ENCODE results near the gene SLC35E4.
"Not testable (repeated sequence)": the region's sequence is repeated elsewhere in the genome, so short reads cannot be mapped to it uniquely, and the experiment has no call there.

SLC35E4 gene

DNA sequence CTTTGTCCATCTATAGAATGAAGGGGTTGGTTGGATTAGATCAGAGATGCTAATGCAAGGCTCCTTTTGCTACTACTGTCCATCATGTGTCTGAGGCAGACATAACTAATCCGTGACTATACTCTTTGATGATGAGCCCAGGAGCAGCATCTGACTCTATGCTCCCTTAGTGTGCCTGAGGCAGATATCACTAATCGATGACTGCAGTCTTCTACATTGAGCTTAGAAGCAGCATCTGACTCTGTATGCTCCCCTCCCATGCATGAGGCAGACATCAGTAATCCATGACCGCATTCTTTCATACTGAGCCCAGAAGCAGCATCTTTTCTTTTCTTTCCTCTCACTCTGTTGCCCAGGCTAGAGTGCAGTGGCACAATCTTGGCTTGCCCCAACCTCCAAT is 24.4 kb upstream of the SLC35E4 start:
- DNase-seq (ENCODE audit: low read depth in 2 of 2), result no peak

DNA sequence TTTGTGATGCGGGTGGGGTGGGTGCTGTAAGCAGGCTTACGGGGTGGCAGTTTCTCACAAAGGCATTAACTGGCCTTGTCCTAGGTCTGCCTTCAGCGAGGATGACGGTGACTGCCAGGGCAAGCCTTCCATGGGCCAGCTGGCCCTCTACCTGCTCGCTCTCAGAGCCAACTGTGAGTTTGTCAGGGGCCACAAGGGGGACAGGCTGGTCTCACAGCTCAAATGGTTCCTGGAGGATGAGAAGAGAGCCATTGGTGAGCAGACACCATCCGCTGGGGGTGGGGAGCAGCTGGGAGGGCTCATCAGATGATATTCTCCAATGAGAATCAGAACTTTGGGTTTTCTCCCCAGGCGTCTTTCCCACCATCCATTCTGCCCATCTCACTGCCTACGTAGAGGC is 22.8 kb upstream of the SLC35E4 start:
- no peak for DNase-seq (ENCODE audit: low read depth in 2 of 2)

DNA sequence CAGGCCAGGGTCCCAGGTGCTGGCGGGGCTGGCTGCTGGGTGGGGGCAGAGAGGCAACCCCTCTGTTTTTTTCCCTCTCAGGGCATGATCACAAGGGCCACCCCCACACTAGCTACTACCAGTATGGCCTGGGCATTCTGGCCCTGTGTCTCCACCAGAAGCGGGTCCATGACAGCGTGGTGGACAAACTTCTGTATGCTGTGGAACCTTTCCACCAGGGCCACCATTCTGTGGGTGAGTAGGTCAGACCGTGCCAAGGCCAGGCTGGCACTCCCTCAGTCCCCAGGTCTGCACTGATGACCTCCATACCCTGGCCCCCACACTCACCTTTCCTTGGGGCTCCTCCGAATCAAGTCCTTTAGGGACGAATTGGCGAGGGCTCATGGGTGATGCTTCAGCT is 21.3 kb upstream of the SLC35E4 start:
- no peak for DNase-seq (ENCODE audit: low read depth in 2 of 2)

DNA sequence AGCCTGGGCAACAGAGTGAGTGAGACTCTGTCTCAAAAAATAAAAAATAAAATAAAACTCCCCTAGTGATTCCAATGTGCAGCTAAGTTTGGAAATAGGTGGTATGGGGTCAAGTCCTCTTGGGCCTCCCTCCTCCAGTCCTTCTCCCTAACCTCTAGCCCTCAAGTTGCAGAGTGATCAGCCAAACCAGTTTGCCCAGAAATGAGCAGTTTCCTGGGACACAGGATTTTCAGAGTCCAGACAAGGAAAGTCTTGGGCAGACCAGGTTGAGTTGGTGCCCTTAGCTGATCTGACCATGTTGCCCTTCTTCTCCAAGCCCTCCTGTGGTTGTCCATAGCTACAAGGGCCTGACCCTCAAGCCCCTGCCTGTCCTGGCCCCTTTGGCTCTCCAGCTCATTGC is 20.7 kb upstream of the SLC35E4 start:
- no peak for DNase-seq (ENCODE audit: low read depth in 2 of 2)

GRCh38 chr22:30615543-30615954 is 20.0 kb upstream of the SLC35E4 start:
- no peak for DNase-seq (ENCODE audit: low read depth in 2 of 2)

GRCh38 chr22:30617819-30618218 is 17.8 kb upstream of the SLC35E4 start:
- DNase-seq (ENCODE audit: low read depth in 2 of 2), result no peak

DNA sequence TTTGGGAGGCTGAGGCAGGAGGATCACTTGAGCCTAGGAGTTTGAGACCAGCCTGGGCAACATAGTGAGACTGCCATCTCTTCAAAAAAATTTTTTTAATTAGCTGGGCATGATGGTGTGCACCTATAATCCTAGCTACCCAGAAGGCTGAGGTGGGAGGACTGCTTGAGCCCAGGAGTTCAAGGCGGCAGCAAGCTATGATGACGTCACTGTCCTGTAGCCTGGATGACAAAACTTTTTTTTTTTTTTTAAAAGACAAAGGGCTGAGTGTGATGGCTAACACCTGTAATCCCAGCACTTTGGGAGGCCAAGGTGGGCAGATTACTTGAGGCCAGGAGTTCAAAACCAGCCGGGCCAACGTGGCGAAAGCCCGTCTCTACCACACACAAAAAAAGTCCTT is 15.7 kb upstream of the SLC35E4 start:
- DNase-seq (ENCODE audit: low read depth in 2 of 2), result not testable (repeated sequence)

- no peak for DNase-seq (ENCODE audit: low read depth in 2 of 2)
Measured at GRCh38 chr22:30626413-30626812, 9.2 kb upstream of the SLC35E4 start.

- DNase-seq (ENCODE audit: low read depth in 2 of 2), result no peak
Measured at GRCh38 chr22:30627471-30627870, 8.1 kb upstream of the SLC35E4 start.

DNA sequence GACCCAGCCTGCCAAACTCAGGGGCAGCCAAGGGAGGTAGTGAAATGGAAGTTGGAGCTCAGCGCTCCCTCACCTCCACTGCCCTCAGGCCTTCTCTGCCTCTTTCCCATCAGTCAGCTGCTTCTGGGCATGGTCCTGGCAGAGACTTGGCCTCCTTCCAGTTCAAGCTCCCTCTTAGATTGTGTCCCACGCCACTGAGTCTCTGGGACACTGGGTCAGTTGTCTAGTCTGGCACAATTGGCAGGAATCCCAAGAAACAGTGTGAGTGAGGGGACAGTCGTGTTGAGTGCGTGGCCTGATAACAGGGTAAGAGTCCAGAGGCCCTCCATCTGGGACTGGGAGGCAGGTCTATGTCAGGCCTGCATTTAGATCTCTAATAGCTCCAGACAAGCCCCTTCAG is 7.1 kb upstream of the SLC35E4 start:
- no peak for DNase-seq (ENCODE audit: low read depth in 2 of 2)

GRCh38 chr22:30631469-30631868 is 4.1 kb upstream of the SLC35E4 start:
- DNase-seq (ENCODE audit: low read depth in 2 of 2), result not testable (repeated sequence)

DNA sequence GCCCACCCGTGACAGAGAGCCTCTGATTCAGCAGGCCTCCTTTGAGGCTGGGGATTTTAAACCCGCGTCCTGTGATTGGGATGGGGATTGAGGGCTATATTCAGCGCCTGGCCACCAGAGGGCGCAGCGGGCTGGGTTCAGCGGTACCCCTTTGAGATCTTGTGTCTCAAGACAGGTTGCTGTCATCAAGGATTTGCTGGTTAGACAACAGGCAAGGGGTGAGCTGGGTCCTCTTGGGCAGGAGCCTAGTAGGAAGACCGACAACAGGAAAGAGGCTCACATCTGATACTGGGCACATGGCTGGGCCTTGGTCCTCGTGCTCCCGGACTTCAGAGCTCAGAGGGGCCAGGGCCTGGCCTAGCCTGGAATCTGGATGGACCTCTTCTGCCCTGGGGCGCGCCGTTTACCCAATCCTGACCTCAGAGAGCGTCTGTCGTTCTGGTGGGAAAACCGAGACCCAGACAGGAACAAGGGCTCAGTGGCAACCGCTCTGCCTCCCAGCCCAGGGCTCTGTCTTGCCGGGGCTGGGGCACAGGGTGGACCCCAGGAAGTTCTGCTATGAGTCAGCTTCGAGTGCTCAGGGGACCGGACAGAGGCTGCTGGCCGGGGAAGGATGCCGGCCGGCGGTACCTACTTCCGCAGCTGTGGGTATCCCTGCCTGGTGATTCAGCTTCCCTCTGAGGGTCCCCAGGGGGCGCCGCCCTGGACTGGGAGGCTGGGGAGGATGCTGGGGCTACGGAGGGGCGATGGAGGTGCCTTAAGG is 929 bp upstream of the SLC35E4 start:
- DNase-seq (ENCODE audit: low read depth in 2 of 2), result peak; percentile 88 to 91

DNA sequence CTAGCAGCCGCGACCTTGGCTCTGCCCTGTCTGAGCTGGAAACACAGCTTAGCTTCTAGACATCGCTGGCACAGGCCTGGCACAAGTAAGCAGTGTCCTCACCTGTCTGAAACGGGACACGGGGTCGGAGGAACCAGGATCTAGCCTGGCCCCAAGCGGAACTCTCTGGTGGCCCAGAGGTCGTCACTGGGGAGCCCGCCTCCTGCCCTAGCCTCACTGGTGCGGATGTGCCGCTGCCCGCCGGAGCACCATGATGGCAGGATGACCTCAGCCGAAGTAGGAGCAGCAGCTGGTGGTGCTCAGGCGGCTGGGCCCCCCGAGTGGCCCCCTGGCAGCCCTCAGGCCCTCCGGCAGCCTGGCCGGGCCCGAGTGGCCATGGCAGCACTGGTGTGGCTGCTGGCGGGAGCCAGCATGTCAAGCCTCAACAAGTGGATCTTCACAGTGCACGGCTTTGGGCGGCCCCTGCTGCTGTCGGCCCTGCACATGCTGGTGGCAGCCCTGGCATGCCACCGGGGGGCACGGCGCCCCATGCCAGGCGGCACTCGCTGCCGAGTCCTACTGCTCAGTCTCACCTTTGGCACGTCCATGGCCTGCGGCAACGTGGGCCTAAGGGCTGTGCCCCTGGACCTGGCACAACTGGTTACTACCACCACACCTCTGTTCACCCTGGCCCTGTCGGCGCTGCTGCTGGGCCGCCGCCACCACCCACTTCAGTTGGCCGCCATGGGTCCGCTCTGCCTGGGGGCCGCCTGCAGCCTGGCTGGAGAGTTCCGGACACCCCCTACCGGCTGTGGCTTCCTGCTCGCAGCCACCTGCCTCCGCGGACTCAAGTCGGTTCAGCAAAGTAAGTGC is 871 bp downstream of the SLC35E4 start:
- DNase-seq (ENCODE audit: low read depth in 2 of 2), result no peak

GRCh38 chr22:30637701-30638114 is 2.1 kb downstream of the SLC35E4 start:
- DNase-seq (ENCODE audit: low read depth in 2 of 2), result no peak

- no peak for DNase-seq (ENCODE audit: low read depth in 2 of 2)
Measured at GRCh38 chr22:30640361-30640760, 4.8 kb downstream of the SLC35E4 start.

- no peak for DNase-seq (ENCODE audit: low read depth in 2 of 2)
Measured at GRCh38 chr22:30640839-30641430, 5.4 kb downstream of the SLC35E4 start.

- DNase-seq (ENCODE audit: low read depth in 2 of 2), result no peak
Measured at GRCh38 chr22:30643055-30643875, 7.7 kb downstream of the SLC35E4 start.

GRCh38 chr22:30646518-30647160 is 11.1 kb downstream of the SLC35E4 start:
- DNase-seq (ENCODE audit: low read depth in 2 of 2), result no peak

DNA sequence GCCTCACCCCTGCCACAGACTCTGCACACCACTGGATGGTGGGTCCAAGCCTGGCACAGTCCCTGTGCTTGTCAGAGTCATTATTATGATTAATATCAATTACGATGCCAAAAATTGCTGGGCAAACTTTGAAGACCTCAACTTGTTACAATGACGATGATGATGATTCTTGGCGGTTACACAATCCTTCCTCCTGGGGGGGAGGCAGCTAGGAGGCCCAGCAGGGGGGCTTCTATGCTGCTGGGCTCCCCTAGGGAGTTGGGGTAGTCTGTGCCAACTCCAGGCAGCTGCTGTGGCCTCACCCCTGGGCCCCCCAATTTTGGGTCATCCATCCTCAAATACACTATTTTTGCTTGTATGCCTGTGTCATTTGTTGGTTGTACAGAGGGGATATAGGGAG is 12.0 kb downstream of the SLC35E4 start:
- DNase-seq (ENCODE audit: low read depth in 2 of 2), result no peak

DNA sequence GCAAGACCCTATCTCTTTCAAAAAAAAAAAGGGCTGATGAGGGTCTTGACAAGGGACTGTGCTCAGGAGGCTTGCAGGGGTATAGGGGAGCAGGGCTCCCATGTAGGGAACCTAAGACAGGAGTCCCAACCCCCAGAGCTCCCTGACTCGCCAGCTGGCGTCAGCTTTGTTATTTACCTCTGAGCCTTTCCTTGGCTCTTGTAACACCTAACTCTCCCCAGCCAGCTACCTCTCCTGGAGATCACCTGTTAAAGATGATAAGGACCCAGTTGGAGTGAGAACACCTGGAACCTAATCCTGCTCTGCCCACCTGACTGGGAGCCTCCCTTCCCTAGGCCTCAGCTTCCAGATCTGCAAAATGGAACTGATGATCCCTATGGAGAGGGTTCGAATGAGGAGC is 13.2 kb downstream of the SLC35E4 start:
- DNase-seq (ENCODE audit: low read depth in 2 of 2), result no peak

DNA sequence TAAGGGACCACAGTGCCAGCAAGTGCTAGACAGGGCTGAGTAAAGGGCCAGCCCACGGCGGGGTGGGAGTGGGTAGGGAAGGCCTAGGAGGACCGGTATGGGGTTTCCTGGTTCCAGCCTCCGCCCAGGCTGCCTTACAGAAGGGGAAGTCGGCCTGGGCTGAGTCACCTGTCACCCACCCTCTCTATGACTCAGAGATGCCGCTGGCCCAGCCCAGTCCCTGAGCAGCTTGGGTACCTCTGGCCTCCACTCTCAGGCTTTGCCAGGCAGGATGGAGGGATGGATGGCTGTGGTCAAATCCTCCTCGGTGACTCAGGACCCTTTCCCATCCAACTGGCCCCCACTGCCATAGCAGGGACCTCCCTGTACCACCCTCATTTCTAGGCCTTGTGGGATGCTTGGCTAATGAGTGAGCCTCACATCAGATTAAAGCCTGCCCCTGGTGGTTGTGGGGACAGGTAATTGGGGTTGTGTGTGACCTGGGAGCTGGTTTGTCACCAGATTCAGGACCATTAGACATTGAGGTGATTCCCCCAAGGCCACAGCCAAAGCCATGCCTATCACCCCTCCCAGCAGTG is 13.9 kb downstream of the SLC35E4 start:
- peak; percentile 78 to 81 for DNase-seq (ENCODE audit: low read depth in 2 of 2)
